Measurements from ENCODE around the gene TSPAN9. TPM values are rescaled to one million over a fixed set of nuclear protein-coding genes. Genes with fewer than 3 reads are reported as not detected.

TSPAN9 gene
- total RNA-seq, 4 donors from 2014 or later, result 23.4 to 43.3 (median 29.4) TPM

DNA sequence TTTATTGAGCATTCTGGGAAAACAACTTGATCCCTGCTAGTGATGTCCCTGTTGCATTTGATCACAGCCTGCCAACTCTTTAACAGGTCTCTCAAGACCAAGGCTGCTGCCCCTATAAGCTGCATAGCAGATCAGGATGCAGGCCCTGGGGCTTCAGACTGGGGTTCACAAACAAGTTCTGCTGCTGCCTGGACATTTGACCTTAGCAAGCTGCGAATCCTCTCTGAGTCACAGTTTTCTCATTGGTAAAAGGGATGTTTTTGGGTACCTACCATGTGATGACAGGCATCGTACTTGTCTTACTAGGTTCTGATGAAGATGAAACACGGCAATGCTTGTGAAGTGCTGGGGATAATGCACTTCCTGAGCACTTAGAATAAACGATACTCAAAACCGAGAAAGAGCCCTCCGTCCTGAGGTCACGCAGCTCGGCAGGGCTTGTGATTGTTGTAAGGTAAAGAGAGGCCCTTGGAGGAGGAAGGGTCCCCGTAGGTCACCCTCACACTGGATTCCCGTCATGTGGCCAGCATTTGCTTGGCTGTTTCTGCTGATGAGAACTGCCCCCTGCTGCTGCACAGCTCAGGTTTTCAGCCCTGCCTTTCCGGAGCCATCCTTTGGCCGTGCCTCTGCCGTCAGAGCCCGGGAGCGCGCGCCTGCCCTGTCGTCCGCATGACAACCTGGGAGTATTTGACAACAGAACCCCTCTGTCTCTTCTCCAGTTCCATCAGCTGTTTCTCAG lies 39.1 kb downstream of the TSPAN9 start:
- no peak for DNase-seq (ENCODE audit: low spot score)
- no peak for ATAC-seq (ENCODE audit: low FRiP score)
- TF ChIP-seq, protein P1, sequence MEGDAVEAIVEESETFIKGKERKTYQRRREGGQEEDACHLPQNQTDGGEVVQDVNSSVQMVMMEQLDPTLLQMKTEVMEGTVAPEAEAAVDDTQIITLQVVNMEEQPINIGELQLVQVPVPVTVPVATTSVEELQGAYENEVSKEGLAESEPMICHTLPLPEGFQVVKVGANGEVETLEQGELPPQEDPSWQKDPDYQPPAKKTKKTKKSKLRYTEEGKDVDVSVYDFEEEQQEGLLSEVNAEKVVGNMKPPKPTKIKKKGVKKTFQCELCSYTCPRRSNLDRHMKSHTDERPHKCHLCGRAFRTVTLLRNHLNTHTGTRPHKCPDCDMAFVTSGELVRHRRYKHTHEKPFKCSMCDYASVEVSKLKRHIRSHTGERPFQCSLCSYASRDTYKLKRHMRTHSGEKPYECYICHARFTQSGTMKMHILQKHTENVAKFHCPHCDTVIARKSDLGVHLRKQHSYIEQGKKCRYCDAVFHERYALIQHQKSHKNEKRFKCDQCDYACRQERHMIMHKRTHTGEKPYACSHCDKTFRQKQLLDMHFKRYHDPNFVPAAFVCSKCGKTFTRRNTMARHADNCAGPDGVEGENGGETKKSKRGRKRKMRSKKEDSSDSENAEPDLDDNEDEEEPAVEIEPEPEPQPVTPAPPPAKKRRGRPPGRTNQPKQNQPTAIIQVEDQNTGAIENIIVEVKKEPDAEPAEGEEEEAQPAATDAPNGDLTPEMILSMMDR (IDR thresholded peaks at IDR 0.05), result no peak

DNA sequence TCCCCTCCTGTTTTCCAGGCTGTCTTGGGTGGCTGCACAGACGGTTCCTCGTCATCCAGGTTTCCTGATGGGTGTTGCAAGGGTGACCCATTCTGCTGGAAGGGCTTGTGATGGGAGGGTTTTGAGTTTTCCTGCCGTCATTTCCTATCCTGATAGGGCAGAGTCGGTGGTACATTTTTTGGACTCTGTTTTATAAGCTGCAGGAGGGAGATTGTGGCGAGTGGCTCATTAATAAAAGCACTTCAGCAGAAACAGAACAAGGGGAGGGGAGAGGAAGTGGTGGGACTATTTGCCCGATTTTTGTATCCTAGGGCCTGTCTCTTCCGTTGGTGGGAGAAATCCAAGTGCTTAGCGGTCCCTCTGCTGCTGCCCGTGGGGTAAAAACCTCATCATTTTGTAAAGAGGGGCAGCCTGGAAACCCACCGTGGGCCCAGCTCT lies 40.0 kb downstream of the TSPAN9 start:
- no peak for ATAC-seq (ENCODE audit: low FRiP score)
- TF ChIP-seq, protein P1 (IDR thresholded peaks at IDR 0.05), result no peak
- no peak for DNase-seq (ENCODE audit: low spot score)

DNA sequence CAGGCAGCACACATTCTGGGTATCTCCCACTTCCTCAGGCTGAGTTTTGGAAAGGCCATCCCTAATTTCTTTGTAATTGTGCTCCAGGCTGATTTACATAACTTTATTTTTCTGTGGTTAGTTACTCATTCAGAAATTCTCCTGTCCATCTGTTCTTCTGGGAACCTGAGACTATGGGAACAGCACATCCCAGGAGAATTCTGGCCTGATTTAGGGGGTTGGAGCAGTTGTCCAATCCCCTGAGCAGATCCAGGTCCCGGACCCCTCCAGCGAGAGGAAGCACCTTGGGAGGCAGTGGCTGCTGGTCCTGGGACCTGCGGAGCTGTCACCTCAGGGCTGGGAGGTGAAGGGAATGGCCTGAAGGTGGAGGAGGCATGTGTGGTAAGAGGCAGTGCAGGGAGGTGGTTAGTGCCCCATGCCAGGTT lies 40.4 kb downstream of the TSPAN9 start:
- DNase-seq (ENCODE audit: low spot score) (no peak), ATAC-seq (ENCODE audit: low FRiP score) (no peak)

GRCh38 chr12:3119192-3119755 lies 42.1 kb downstream of the TSPAN9 start:
- TF ChIP-seq, protein P1 (IDR thresholded peaks at IDR 0.05), result no peak
- ATAC-seq (ENCODE audit: low FRiP score) (no peak), DNase-seq (ENCODE audit: low spot score) (no peak)

More for the DNA sequence above, 40.4 kb downstream of the TSPAN9 start:
- TF ChIP-seq, protein P1 (IDR thresholded peaks at IDR 0.05), result no peak

GRCh38 chr12:3119756-3120601 lies 42.8 kb downstream of the TSPAN9 start:
- no peak for ATAC-seq (ENCODE audit: low FRiP score)
- TF ChIP-seq, protein P1 (IDR thresholded peaks at IDR 0.05), result no peak

DNA sequence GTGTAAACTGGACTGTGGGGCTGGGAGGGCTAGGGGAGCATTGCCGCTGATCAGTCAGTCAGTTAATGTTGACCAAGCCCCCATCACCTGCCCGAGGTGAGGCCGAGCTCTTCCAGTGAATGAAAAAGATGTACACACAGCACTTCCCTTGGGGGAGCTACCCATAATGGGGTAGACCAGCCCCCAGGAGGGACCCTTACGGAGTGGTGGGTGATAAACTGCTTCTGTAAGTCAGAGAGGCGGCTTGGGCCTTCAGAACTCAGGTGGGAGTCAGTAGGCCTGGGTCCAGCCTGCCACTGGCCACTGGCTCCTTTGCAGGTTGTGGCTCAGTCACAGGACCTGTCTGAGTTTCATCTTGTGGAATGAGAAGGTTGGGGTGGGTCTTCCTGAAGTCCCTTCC lies 43.5 kb downstream of the TSPAN9 start:
- ATAC-seq (ENCODE audit: low FRiP score), result no peak
- DNase-seq (ENCODE audit: low spot score), result no peak
- TF ChIP-seq, protein P1 (IDR thresholded peaks at IDR 0.05), result no peak

More at GRCh38 chr12:3119756-3120601, 42.8 kb downstream of the TSPAN9 start:
- no peak for DNase-seq (ENCODE audit: low spot score)

Measured in omental fat pad (tissue), 4 donors.